ENCODE data around the gene COQ5. TPM values are rescaled to one million over a fixed set of nuclear protein-coding genes. Genes with fewer than 3 reads are reported as not detected.

COQ5 gene
- total and polyA plus RNA-seq, 2 experiments from 2014 or later = 30.7 to 32.6 TPM

GRCh38 chr12:120473807-120474615 is 54.9 kb downstream of the COQ5 start (continued):
- TF ChIP-seq CTCF (conservative IDR thresholded peaks at IDR 0.05; ENCODE audit: low read depth in 2 of 2) = no peak
- no peak for TF ChIP-seq EZH2phosphoT487 (IDR thresholded peaks at IDR 0.05; ENCODE audit: unreplicated experiment)
- no peak for TF ChIP-seq ZNF114 (CRISPR knock-in tag; IDR thresholded peaks at IDR 0.05)
- no peak for TF ChIP-seq ZNF331 (CRISPR knock-in tag; IDR thresholded peaks at IDR 0.05; ENCODE audit: low read depth)
- no peak for TF ChIP-seq POLR2AphosphoS5 (IDR thresholded peaks at IDR 0.05; ENCODE audit: low read depth)
- no peak for TF ChIP-seq STAT1 (IDR thresholded peaks at IDR 0.05; ENCODE audit: unreplicated experiment)
- no peak for TF ChIP-seq ZNF462 (CRISPR knock-in tag; IDR thresholded peaks at IDR 0.05)

Data from GM23338 (cell line).